ENCODE measurements around the gene TMPRSS7.

Gene TMPRSS7

GRCh38 chr3:112004669-112005068 lies 29.9 kb upstream of the TMPRSS7 start:
- ATAC-seq, result no peak
- TF ChIP-seq GLIS3 (CRISPR knock-in tag; IDR thresholded peaks at IDR 0.05), result no peak

- TF ChIP-seq CSRNP3 (CRISPR knock-in tag; IDR thresholded peaks at IDR 0.05) (no peak), ARNTL (CRISPR knock-in tag; IDR thresholded peaks at IDR 0.05; ENCODE audit: borderline replicate concordance, low read depth) (no peak), TOX (CRISPR knock-in tag; IDR thresholded peaks at IDR 0.05; ENCODE audit: borderline replicate concordance) (no peak), CSDC2 (CRISPR knock-in tag; IDR thresholded peaks at IDR 0.05) (no peak), TCF4 (CRISPR knock-in tag; IDR thresholded peaks at IDR 0.05; ENCODE audit: borderline replicate concordance) (no peak), GLIS3 (CRISPR knock-in tag; IDR thresholded peaks at IDR 0.05) (no peak), PPARA (CRISPR knock-in tag; IDR thresholded peaks at IDR 0.05; ENCODE audit: borderline replicate concordance) (no peak), ZNF8 (CRISPR knock-in tag; IDR thresholded peaks at IDR 0.05) (no peak), BACH2 (CRISPR knock-in tag; IDR thresholded peaks at IDR 0.05; ENCODE audit: borderline replicate concordance) (no peak), PATZ1 (CRISPR knock-in tag; IDR thresholded peaks at IDR 0.05; ENCODE audit: borderline replicate concordance) (no peak), POU6F1 (CRISPR knock-in tag; IDR thresholded peaks at IDR 0.05; ENCODE audit: borderline replicate concordance, low read depth) (no peak), CREB5 (CRISPR knock-in tag; IDR thresholded peaks at IDR 0.05; ENCODE audit: low read depth) (no peak), ZC3H10 (CRISPR knock-in tag; IDR thresholded peaks at IDR 0.05) (no peak), ZFP3 (CRISPR knock-in tag; IDR thresholded peaks at IDR 0.05) (no peak), ZNF70 (CRISPR knock-in tag; IDR thresholded peaks at IDR 0.05) (no peak), ZFP30 (CRISPR knock-in tag; IDR thresholded peaks at IDR 0.05) (no peak), SNAI2 (CRISPR knock-in tag; IDR thresholded peaks at IDR 0.05) (no peak), TSHZ2 (CRISPR knock-in tag; IDR thresholded peaks at IDR 0.05) (no peak), ISL1 (CRISPR knock-in tag; IDR thresholded peaks at IDR 0.05) (no peak), OSR1 (CRISPR knock-in tag; IDR thresholded peaks at IDR 0.05) (no peak)
- ATAC-seq, result no peak
Observed at GRCh38 chr3:112005091-112005672, 29.4 kb upstream of the TMPRSS7 start.

- no peak for ATAC-seq
- TF ChIP-seq PPARA (CRISPR knock-in tag; IDR thresholded peaks at IDR 0.05; ENCODE audit: borderline replicate concordance), result no peak
- TF ChIP-seq CSDC2 (CRISPR knock-in tag; IDR thresholded peaks at IDR 0.05), result 0 out of 2 replicates have a peak, but pooled peaks have one; percentile 28
- no peak for TF ChIP-seq ZNF565 (CRISPR knock-in tag; conservative IDR thresholded peaks at IDR 0.05; ENCODE audit: low read depth)
- TF ChIP-seq ISL1 (CRISPR knock-in tag; IDR thresholded peaks at IDR 0.05), result peak; percentile 51
- no peak for TF ChIP-seq RARB (CRISPR knock-in tag; IDR thresholded peaks at IDR 0.05)
- no peak for TF ChIP-seq PATZ1 (CRISPR knock-in tag; IDR thresholded peaks at IDR 0.05; ENCODE audit: borderline replicate concordance)
Observed at GRCh38 chr3:112007633-112008032, 26.9 kb upstream of the TMPRSS7 start.
